Right kidney (tissue), 1 donor: ENCODE data around the gene ARHGEF38.
"Not testable (repeated sequence)": the region's sequence is repeated elsewhere in the genome, so short reads cannot be mapped to it uniquely, and the experiment has no call there.

Source experiments
- DNase-seq: peaks from one replicate; pipeline ENCODE4 v3.0.0-alpha.2; 2016

ARHGEF38 gene

GRCh38 chr4:105714071-105714521, 161.7 kb downstream of the ARHGEF38 start:
- DNase-seq: no peak

GRCh38 chr4:105714932-105715331, 162.5 kb downstream of the ARHGEF38 start:
- no peak for DNase-seq

DNA sequence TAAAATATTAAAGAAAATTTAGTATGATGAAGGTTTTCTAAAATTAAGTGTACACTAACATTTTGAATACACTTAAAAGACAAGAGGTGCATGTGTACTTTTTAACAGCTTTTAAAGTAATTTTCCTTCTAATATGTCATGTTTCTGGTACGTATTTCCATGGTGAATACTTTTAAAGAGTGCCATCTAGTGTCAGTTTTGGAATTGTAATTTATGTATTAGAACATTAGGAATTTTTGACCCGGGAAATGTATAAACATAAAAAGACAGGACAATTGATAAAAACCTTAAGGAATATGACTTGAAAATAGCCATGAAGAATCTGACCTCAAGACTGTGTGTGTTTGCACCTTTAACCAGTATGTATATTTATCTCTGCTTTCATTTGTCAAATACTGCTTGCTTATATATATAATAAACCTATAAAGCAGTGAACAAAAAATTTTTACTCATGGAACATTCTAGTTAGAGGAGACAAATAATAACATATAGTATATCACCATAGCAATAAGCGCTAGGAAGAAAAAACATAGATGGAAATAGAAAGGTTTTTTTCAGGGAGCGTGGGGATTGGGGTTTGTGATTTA, 163.4 kb downstream of the ARHGEF38 start:
- no peak for DNase-seq

- DNase-seq: no peak
These were observed 166.8 kb downstream of the ARHGEF38 start for GRCh38 chr4:105719204-105719603.

- DNase-seq: no peak
These were observed 173.2 kb downstream of the ARHGEF38 start for GRCh38 chr4:105725623-105726022.

DNA sequence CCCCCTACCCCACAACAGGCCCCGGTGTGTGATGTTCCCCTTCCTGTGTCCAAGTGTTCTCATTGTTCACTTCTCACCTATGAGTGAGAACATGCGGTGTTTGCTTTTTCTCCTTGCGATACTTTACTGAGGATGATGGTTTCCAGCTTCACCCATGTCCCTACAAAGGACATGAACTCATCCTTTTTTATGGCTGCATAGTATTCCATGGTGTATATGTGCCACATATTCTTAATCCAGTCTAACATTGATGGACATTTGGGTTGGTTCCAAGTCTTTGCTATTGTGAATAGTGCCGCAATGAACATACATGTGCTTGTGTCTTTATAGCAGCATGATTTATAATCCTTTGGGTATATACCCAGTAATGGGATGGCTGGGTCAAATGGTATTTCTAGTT, 177.5 kb downstream of the ARHGEF38 start:
- not testable (repeated sequence) for DNase-seq
